Spleen (tissue), 11 donors: ENCODE measurements around the gene RBM20. TPM values are rescaled to one million over a fixed set of nuclear protein-coding genes. Genes with fewer than 3 reads are reported as not detected.

ENCODE experiments used
- DNase-seq: peaks from one replicate; pipeline ENCODE4 v3.0.0-alpha.2; 2020
- H3K27ac ChIP-seq, 8 donors: fragments of 200-600 bp; sonication (generic) in 7 of 8; 1 replicate in 4 of 8; 2 replicates in 4 of 8; pipeline versions ENCODE4 v1.5.0 to v1.8.0; 2016 to 2021; ENCODE audit warnings: inconsistent platforms in 4 of 8, mild to moderate bottlenecking in 4 of 8, moderate library complexity in 1 of 8
- H3K27me3 ChIP-seq, 7 donors: fragments of 200-600 bp; sonication (generic) in 6 of 7; replicated peaks in 1 of 7; 1 replicate in 4 of 7; 2 replicates in 3 of 7; pipeline versions ENCODE4 v1.5.0 to v1.8.0; 2016 to 2021; ENCODE audit warnings: inconsistent platforms in 3 of 7, mild to moderate bottlenecking in 1 of 7
- H3K36me3 ChIP-seq, 6 donors: fragments of 200-600 bp; sonication (generic) in 5 of 6; 1 replicate in 4 of 6; 2 replicates in 2 of 6; pipeline versions ENCODE4 v1.5.0 to v1.8.0; 2016 to 2021; ENCODE audit warnings: inconsistent platforms in 2 of 6
- H3K4me1 ChIP-seq, 6 donors: fragments of 200-600 bp; sonication (generic) in 5 of 6; 1 replicate in 3 of 6; 2 replicates in 3 of 6; pipeline versions ENCODE4 v1.5.0 to v1.8.0; 2016 to 2021; ENCODE audit warnings: inconsistent platforms in 3 of 6
- H3K4me3 ChIP-seq, 8 donors: fragments of 200-600 bp; sonication (generic) in 7 of 8; 1 replicate in 4 of 8; 2 replicates in 4 of 8; pipeline versions ENCODE4 v1.5.0 to v1.8.0; 2016 to 2021; ENCODE audit warnings: inconsistent platforms in 4 of 8, mild to moderate bottlenecking in 4 of 8, moderate library complexity in 2 of 8
- H3K9me3 ChIP-seq, 8 donors: fragments of 200-600 bp; sonication (generic) in 7 of 8; 1 replicate in 4 of 8; 2 replicates in 4 of 8; pipeline versions ENCODE4 v1.5.0 to v1.8.0; 2016 to 2021; ENCODE audit warnings: inconsistent platforms in 4 of 8
- CTCF ChIP-seq, 11 experiments: fragments of 200-600 bp in 7 of 11; fragments of 450-650 bp in 4 of 11; sonication (generic) in 4 of 11; IDR thresholded peaks in 8 of 11; conservative IDR thresholded peaks in 3 of 11; 1 replicate in 7 of 11; 2 replicates in 4 of 11; pipeline versions ENCODE4 v1.4.0 to v1.8.0; 2016 to 2021; ENCODE audit warnings: antibody characterized with exemption in 11 of 11, inconsistent platforms in 4 of 11, mild to moderate bottlenecking in 1 of 11
- POLR2A ChIP-seq, 3 donors: fragments of 450-650 bp; IDR thresholded peaks; one replicate each; pipeline ENCODE4 v1.5.1; 2017; ENCODE audit warnings: antibody characterized with exemption in 3 of 3, mild to moderate bottlenecking in 1 of 3
- POLR2AphosphoS5 ChIP-seq, 3 donors: sonication (generic); formaldehyde crosslinking; IDR thresholded peaks; one replicate each; pipeline ENCODE4 v1.5.1; 2017; ENCODE audit warnings: antibody characterized with exemption in 3 of 3
- whole genome bisulfite sequencing, 5 donors: extraction: QIAGEN DNeasy Blood & Tissue Kit in 3 of 5; methylation state at CpG; one replicate each; pipeline versions ENCODE4 v1.1.5 to v1.1.7; 2013 to 2018; 5-methylcytosine and 5-hydroxymethylcytosine counted together
- intact Hi-C: fragments of 100-400 bp; cut with DNase I; formaldehyde crosslinking; loops from one replicate; pipeline ENCODE4 v1.15.0; 2023; ENCODE audit warnings: low total_unique reads
- polyA plus RNA-seq, 3 donors: library from polyadenylated mRNA; stranded (reverse); fragments of 200-250 nt; gene quantifications; one replicate each; pipeline ENCODE4 v1.2.1, GENCODE V29; 2013
- total RNA-seq, 7 donors: library from RNA; depleted of rRNA in 3 of 7; stranded (reverse); fragments of >200 nt in 3 of 7; fragmentation: NEBNext Ultra II Directional in 4 of 7; extraction: Animal tissue kit (Norgen Biotek cat#: 25700) in 4 of 7; gene quantifications; one replicate each; pipeline versions ENCODE4 v1.1.0 to v1.2.1, GENCODE V29; 2016 to 2021
- donor health status: healthy with polysubstance abuse.
- donor health status: DM: no; HTN: no; CAD: no; lungs with moderate emphysema.
- donor health status: DM: no; HTN: no; CAD: no.
- donor health status: Bipolar disorder and iron deficiency.
- donor health status: healthy.
- donor health status: DM: no; HTN: no; CAD: no.
- donor health status: DM: yes; HTN: yes; CAD: no.

Gene RBM20
- total and polyA plus RNA-seq, 10 donors: 0.04 to 0.72 (median 0.29) TPM; not detected in 1

- intact Hi-C loops: no loop called here
- H3K27ac ChIP-seq: no peak overlapping the region
- no peak overlapping the region for H3K4me3 ChIP-seq
- H3K4me1 ChIP-seq: no peaks in the 10 kb centered on the region
- no peaks in the 10 kb centered on the region for H3K9me3 ChIP-seq
- DNase-seq: no peak
- TF ChIP-seq POLR2AphosphoS5 (IDR thresholded peaks at IDR 0.05) (no peak), POLR2A (IDR thresholded peaks at IDR 0.05) (no peak), CTCF (IDR thresholded peaks at IDR 0.05 in 8 of 11, conservative IDR thresholded peaks at IDR 0.05 in 3 of 11) (no peak)
- H3K27me3 ChIP-seq: no peaks in the 10 kb centered on the region
- WGBS, 5 donors: 84 to 93% (median 90%) methylated on average over 4 of the region's 4 CpGs
- no peaks in the 10 kb centered on the region for H3K36me3 ChIP-seq
Measured at GRCh38 chr10:110771991-110772390, 127.9 kb downstream of the RBM20 start.

DNA sequence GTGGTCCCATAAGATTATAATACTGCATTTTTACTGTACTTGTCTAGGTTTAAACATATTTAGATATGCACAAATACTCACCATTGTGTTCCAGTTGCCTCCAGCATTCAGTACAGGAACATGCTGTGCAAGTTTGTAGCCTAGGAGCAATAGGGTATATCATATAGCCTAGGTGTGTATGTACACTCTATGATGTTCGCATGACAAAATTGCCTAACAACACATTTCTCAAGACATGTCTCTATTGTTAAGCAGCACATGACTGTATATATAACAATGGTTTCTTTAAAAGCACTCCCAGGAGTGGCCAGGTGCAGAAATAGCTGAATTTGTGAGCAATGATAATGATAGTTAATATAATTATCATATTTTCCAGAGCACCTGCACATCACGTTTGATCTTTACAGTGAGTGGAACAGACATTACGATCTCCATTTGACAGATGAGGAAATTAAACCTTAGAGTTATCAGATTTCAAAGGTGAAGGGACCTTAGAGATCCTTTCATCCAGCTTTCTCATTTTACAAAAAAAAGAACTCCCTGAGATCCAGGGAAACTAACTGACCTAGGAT is 128.4 kb downstream of the RBM20 start:
- intact Hi-C loops: no loop called here
- Histone ChIP-seq H3K36me3 (no peaks in the 10 kb centered on the region), H3K4me1 (no peaks in the 10 kb centered on the region), H3K4me3 (no peak overlapping the region), H3K27ac (no peak overlapping the region), H3K9me3 (no peaks in the 10 kb centered on the region), H3K27me3 (no peaks in the 10 kb centered on the region)
- 75 to 84% (median 81%) methylated on average over 3 of the region's 3 CpGs for WGBS, 5 donors
- TF ChIP-seq POLR2AphosphoS5 (IDR thresholded peaks at IDR 0.05): no peak
- TF ChIP-seq POLR2A (IDR thresholded peaks at IDR 0.05): no peak
- no peak for TF ChIP-seq CTCF (IDR thresholded peaks at IDR 0.05 in 8 of 11, conservative IDR thresholded peaks at IDR 0.05 in 3 of 11)
- no peak for DNase-seq

DNA sequence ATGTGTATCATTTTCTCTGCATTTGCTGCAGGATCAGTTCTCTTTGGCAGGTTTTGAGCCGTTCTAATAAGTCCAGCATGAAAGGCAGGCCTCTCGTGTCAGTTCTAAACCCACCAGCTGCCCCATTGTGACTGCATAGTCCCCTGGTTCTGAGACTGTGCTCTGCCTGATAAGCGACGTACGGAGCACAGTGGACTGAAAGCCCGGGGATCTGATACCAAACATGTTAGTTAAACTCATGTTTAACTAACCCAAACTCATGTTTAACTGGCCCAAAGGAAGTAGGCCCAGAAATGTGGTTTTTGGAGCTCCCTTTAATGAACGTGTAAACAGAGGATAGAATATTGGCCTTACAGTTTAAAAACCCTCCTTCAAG is 129.5 kb downstream of the RBM20 start:
- WGBS, 5 donors: 79 to 91% (median 83%) methylated on average over 7 of the region's 7 CpGs
- TF ChIP-seq POLR2A (IDR thresholded peaks at IDR 0.05): no peak
- no peak for TF ChIP-seq CTCF (IDR thresholded peaks at IDR 0.05 in 8 of 11, conservative IDR thresholded peaks at IDR 0.05 in 3 of 11)
- intact Hi-C loops: no loop called here
- Histone ChIP-seq H3K9me3 (no peaks in the 10 kb centered on the region), H3K4me1 (no peaks in the 10 kb centered on the region), H3K27me3 (peaks cover 0 to 3% (median 0%) of the 10 kb centered on the region in 7 donors), H3K27ac (no peak overlapping the region), H3K36me3 (no peaks in the 10 kb centered on the region), H3K4me3 (no peak overlapping the region)
- no peak for DNase-seq

DNA sequence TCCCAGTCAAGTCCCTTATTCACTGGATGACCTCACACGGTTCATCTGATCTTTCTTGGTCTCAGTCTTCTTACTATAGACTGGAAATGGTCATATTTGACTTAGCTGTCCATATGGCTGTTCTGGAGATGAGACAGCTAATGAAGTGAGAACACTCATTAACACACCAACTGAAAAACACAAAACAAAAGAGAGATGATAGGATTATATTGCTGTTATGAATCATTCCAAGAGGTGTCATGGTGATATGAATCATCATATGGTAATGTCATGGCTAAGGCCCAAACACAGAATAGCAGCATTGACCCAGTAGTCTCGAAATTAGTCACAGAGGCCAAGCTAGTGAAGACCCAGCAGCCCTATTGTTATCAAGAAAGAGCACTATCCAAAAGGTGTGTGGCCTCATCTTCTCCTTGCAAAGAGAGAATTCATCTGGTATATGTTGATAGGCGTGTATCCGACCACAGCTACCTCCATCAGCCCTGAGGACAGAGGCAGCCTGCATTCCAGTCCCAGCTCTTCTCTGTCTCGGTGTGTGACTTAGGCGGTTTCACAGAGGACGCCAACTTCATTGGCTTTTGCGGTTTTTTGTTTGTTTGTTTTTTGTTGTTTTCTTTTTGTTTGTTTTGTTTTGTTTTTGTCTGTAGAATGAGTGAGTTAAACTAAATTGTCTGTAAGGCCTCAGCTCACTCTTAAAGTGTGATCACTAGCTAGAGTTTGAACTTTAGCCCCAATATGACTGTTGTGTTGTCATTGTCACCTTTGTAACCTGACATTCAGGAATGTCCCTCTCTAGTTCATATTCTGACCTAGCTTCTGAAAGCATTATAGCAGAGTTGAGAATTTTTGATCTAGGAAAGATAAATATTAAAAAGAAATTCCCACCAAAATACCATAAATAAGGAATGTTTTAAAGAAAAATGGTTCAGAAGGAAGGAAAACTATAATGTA is 130.2 kb downstream of the RBM20 start:
- H3K27me3 ChIP-seq: peaks cover 0 to 3% (median 0%) of the 10 kb centered on the region in 7 donors
- H3K4me1 ChIP-seq: no peaks in the 10 kb centered on the region
- WGBS, 5 donors: 70 to 89% (median 81%) methylated on average over 8 of the region's 8 CpGs
- no peak for DNase-seq
- no peaks in the 10 kb centered on the region for H3K36me3 ChIP-seq
- H3K27ac ChIP-seq: no peak overlapping the region
- intact Hi-C loops: no loop called here
- no peak overlapping the region for H3K4me3 ChIP-seq
- TF ChIP-seq CTCF (IDR thresholded peaks at IDR 0.05 in 8 of 11, conservative IDR thresholded peaks at IDR 0.05 in 3 of 11) (no peak), POLR2A (IDR thresholded peaks at IDR 0.05) (no peak), POLR2AphosphoS5 (IDR thresholded peaks at IDR 0.05) (no peak)
- no peaks in the 10 kb centered on the region for H3K9me3 ChIP-seq
